ENCODE data around the gene MAP7D1. TPM values are rescaled to one million over a fixed set of nuclear protein-coding genes. Genes with fewer than 3 reads are reported as not detected.

The MAP7D1 gene
- polyA plus RNA-seq, 1 of the 3 experiments (the other 2 are of a cell fraction): 69.9 TPM

DNA sequence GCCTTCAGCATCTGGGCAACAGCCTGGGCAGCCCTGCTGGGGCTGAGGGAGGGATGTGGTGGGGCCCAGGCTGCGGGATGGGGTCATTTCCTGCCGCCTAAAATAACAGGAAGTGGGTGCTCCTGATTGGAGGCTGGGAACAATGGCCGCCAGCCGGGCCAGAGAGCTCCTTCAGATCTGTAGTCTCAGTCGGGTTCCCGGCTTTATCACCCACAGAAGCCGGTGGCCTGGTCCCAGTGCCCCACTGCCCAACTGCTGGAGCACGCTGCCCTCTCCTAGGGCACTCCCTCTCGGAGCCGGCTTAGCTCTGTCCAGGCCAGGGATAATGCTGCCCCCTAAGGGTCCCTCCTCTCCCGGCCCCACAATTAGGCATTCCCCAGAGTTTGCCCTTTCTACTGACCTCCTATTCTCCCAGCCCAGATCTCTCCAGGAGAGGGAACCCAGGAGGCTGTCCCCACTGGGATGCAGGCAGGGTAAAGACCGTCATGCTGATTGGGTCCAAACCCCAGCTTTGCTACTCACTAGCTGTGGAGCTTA, 5.1 kb downstream of the MAP7D1 start (continued):
- TF ChIP-seq, protein P1, sequence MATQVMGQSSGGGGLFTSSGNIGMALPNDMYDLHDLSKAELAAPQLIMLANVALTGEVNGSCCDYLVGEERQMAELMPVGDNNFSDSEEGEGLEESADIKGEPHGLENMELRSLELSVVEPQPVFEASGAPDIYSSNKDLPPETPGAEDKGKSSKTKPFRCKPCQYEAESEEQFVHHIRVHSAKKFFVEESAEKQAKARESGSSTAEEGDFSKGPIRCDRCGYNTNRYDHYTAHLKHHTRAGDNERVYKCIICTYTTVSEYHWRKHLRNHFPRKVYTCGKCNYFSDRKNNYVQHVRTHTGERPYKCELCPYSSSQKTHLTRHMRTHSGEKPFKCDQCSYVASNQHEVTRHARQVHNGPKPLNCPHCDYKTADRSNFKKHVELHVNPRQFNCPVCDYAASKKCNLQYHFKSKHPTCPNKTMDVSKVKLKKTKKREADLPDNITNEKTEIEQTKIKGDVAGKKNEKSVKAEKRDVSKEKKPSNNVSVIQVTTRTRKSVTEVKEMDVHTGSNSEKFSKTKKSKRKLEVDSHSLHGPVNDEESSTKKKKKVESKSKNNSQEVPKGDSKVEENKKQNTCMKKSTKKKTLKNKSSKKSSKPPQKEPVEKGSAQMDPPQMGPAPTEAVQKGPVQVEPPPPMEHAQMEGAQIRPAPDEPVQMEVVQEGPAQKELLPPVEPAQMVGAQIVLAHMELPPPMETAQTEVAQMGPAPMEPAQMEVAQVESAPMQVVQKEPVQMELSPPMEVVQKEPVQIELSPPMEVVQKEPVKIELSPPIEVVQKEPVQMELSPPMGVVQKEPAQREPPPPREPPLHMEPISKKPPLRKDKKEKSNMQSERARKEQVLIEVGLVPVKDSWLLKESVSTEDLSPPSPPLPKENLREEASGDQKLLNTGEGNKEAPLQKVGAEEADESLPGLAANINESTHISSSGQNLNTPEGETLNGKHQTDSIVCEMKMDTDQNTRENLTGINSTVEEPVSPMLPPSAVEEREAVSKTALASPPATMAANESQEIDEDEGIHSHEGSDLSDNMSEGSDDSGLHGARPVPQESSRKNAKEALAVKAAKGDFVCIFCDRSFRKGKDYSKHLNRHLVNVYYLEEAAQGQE (IDR thresholded peaks at IDR 0.05; ENCODE audit: low read depth, low read length): no peak; the same call in 1 of the 2 replicates
- TF ChIP-seq GABPA (IDR thresholded peaks at IDR 0.05; ENCODE audit: low read depth) (peak; percentile 83), MXI1 (IDR thresholded peaks at IDR 0.05; ENCODE audit: low read depth, low read length) (no peak), ELF1 (IDR thresholded peaks at IDR 0.05) (peak; percentile 66), RXRA (IDR thresholded peaks at IDR 0.05; ENCODE audit: borderline replicate concordance, low read depth) (no peak; the same call in 1 of the 2 replicates), FOXJ3 (CRISPR knock-in tag; IDR thresholded peaks at IDR 0.05) (no peak), SIN3A (IDR thresholded peaks at IDR 0.05; ENCODE audit: borderline replicate concordance, low read depth, low read length) (0 out of 2 replicates have a peak, but pooled peaks have one; percentile 29), MEF2A (IDR thresholded peaks at IDR 0.05; ENCODE audit: borderline replicate concordance, low read depth) (no peak)
- TF ChIP-seq, protein P2, sequence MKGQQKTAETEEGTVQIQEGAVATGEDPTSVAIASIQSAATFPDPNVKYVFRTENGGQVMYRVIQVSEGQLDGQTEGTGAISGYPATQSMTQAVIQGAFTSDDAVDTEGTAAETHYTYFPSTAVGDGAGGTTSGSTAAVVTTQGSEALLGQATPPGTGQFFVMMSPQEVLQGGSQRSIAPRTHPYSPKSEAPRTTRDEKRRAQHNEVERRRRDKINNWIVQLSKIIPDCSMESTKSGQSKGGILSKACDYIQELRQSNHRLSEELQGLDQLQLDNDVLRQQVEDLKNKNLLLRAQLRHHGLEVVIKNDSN (IDR thresholded peaks at IDR 0.05; ENCODE audit: borderline replicate concordance, low read depth): no peak

DNA sequence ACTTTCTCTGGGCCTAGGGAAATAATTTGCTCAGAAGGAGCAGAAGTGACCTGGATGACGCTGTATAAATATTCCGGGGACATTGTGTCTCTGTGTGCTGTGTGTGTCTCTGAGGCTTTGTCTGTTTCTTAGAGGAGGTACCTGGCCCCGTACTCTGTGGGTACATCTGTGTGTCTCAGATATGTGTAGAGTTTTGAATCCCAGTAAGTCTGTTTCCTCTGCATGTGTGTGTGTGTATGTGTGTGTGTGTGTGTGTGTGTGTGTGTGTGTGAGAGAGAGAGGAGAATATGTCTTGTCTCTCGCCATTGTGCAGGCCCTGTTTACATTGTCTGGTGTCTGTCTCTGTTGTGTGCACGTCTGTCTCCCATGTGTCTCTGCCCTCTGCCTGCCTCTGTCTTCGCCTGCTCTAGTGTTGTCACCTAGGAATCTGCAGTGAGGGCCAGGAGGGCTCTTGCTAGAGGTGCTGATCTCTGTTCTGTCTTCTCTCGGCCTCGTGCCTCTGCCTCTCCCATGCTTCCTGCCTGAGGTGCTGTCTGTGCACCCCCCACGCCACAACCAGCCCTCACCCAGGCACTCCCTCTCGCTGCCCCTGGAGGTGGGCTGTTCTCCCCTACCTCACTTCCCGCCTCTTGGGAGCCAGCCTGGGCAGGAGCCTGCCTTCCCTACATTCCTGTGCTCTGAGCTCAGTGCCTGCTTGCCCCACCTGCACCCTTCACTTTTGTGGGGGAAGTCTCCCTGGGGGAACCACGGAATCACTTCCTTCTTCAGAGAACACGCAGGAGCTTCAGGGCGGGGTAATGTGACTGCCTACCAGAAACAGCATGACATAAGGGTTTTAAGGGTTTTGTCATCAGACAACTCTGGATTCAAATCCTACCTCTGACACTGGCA, 5.9 kb downstream of the MAP7D1 start:
- POLR2A ChIA-PET: interaction anchor here (0.9 to 2.3 kb wide), 4 partner anchors 9 to 21 kb away, joined by 3 to 5 read pairs (median 5); no protein-coding TSS in a partner anchor
- H3K27me3 ChIP-seq (ENCODE audit: insufficient read depth): no peaks in the 10 kb centered on the region
- H3K9me2 ChIP-seq: no peaks in the 10 kb centered on the region
- no peak overlapping the region for H2AFZ ChIP-seq (ENCODE audit: low read depth)
- peaks cover 10% of the 10 kb centered on the region for H3F3A ChIP-seq (replicated peaks; ENCODE audit: insufficient read depth)
- H3K9me3 ChIP-seq: no peaks in the 10 kb centered on the region
- DNase-seq: no peak
- CTCF ChIA-PET: interaction anchor here (0.6 to 4.8 kb wide), 13 partner anchors 7 to 517 kb away, joined by 3 to 49 read pairs (median 4); partner anchors contain the start of gene TRAPPC3
- peaks cover 99% of the 10 kb centered on the region for H4K20me1 ChIP-seq (ENCODE audit: insufficient read depth)
- H3K4me2 ChIP-seq: peak overlapping the region; percentile 98
- peaks cover 35 to 44% of the 10 kb centered on the region in 2 experiments for H3K4me1 ChIP-seq (ENCODE audit: control insufficient read depth in 1 of 2, insufficient read depth in 2 of 2, low read depth in 1 of 2, low read length in 1 of 2)
- WGBS (ENCODE audit: low lambda C conversion rate): 69% methylated on average over 14 of the region's 14 CpGs
- peaks cover 100% of the 10 kb centered on the region for H3K79me2 ChIP-seq (ENCODE audit: insufficient read depth)
- H3K27ac ChIP-seq (ENCODE audit: low read depth in 2 of 2, low read length in 1 of 2): peak overlapping the region; percentile 81 to 83
- H3K9ac ChIP-seq: peak overlapping the region; percentile 80
- TF ChIP-seq SMC3 (IDR thresholded peaks at IDR 0.05; ENCODE audit: low read depth, low read length): no peak
- no peak for TF ChIP-seq TAF1 (IDR thresholded peaks at IDR 0.05; ENCODE audit: borderline replicate concordance, low read depth, low read length)
- no peak for TF ChIP-seq YY1 (IDR thresholded peaks at IDR 0.05; ENCODE audit: low read depth)
- TF ChIP-seq EZH2phosphoT487 (IDR thresholded peaks at IDR 0.05; ENCODE audit: borderline replicate concordance, low read depth): no peak
- no peak for TF ChIP-seq NFIC (IDR thresholded peaks at IDR 0.05; ENCODE audit: borderline replicate concordance)
- no peak for TF ChIP-seq POLR2AphosphoS5 (IDR thresholded peaks at IDR 0.05; ENCODE audit: low read depth, low read length)
- no peak for TF ChIP-seq GABPA (IDR thresholded peaks at IDR 0.05; ENCODE audit: low read depth)
- TF ChIP-seq USF2 (IDR thresholded peaks at IDR 0.05; ENCODE audit: borderline replicate concordance, low read depth, low read length): no peak
- TF ChIP-seq RAD21 (IDR thresholded peaks at IDR 0.05; ENCODE audit: low read length): no peak
- peaks cover 8 to 24% of the 10 kb centered on the region in 2 experiments for H3K36me3 ChIP-seq (replicated peaks in 1 of 2; ENCODE audit: control insufficient read depth in 1 of 2, insufficient read depth in 2 of 2, low read length in 1 of 2)
- peak overlapping the region; percentile 47 to 72; a peak in 3 of 4 replicates for H3K4me3 ChIP-seq (ENCODE audit: low read depth in 2 of 2, low read length in 1 of 2)

All from SK-N-SH (cell line).